ENCODE measurements around the gene LRCOL1. TPM values are rescaled to one million over a fixed set of nuclear protein-coding genes. Genes with fewer than 3 reads are reported as not detected.

Gene LRCOL1
- total RNA-seq = not detected

DNA sequence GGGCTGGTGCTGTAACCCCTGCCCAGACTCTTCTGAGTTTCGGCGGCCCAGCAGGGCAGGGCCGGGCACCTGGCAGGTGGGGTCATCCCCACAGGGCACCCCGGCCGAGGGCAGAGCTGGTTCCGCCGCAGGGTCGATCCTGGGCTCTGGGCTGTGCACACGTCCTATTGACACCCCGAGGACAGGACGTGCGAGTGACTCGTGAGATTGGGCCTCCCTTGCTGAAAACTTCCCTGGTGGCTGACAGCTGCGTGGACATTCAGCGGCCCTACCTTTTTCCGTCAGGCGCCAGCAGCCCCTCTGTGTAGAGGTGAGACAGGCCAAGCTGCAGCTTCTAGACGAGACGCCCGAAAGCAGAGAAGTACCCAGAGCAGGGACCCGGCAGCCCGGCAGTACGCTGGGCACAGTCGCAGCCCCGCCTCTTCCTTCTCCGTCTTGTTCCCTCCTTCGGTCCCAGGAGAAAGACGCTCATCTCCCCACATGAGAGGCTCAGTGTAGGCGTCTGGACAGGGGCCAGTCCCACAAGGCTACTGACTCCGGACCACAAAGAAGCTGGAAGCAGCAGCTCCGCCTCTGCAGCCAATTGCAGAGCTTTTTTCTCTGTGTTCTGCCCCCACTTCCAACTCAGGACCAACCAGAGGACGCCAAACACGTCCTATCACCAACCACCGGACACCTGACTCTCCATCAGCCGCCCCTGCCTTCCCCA lies at the start of gene LRCOL1:
TSS of gene LRCOL1 (minus strand) at position 532 of the 709 bp plus-strand sequence. CDS start 4,331 bp downstream, outside the sequence.
- no peak for FAIRE-seq
- DNase-seq (ENCODE audit: low spot score in 2 of 2) = no peak

DNA sequence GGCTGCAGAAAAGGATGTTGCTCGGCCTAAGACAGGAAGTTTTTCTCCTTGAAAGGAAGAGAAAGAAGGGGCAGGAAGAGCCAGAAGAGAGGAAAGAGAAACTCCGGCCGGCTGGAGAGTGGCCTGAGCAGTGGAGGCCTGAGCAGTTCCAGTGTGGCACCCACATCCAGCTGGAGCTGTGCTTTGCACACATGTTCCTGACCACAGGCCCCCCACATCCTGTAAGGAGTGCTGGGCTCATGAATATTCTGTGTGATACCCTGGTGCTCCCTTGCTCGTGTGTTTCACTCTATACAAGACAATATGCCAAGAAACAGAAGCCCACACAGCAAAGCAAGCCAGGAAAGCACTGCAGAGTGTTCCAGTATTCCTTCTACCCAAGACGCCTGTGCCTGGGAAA lies 49.7 kb upstream of the LRCOL1 start:
- DNase-seq (ENCODE audit: low spot score in 2 of 2) (no peak), FAIRE-seq (no peak)

DNA sequence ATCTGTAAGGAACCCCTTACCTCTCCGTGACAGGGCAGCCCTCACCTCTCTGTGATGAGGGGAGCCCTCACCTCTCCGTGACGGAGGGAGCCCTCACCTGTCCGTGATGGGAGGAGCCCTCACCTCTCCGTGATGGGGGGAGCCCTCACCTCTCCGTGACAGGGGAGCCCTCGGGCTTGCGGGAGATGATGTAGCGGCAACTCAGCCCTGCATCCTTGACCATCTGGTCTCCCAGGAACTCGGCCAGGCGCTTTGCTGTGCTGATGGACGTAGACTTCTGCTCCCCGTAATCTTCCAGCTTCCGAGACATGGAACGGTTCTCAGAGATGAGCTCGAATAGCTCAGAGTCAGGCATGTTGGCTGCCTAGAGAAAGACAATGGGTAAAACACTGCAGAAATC lies 48.8 kb upstream of the LRCOL1 start:
- DNase-seq (ENCODE audit: low spot score in 2 of 2) (no peak), FAIRE-seq (no peak)

DNA sequence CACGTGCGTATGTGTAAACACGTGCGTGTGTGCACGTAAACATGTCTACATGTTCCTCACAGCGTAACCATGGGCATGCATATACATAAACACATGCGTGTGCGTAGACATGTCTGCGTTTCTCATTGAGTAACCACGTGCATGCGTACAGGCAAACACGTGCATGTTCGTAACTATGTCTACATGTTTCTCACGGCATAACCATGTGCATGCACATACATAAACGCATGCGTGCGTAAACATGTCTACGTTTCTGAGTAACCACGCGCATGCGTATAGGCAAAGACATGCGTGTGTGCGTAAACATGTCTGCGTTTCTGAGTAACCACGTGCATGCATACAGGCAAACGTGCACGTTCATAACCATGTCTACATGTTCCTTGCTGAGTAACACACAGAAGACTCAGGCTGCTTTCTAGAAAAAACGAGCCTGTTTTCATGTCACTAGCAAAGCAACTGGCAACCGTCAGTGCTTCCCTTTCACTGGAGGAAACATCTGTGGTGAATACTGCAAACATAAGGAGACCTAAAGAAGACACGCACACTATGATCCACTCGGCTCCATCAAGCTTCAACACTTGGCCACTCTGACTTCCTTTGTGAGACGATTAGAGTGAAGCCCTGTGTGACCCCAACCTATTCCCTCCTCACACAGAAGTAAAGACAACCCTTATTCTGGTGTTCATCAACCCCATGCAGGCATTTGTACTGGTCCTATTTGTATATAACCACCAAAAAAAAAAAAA lies 47.9 kb upstream of the LRCOL1 start:
- DNase-seq (ENCODE audit: low spot score in 2 of 2) (no peak), FAIRE-seq (no peak)

DNA sequence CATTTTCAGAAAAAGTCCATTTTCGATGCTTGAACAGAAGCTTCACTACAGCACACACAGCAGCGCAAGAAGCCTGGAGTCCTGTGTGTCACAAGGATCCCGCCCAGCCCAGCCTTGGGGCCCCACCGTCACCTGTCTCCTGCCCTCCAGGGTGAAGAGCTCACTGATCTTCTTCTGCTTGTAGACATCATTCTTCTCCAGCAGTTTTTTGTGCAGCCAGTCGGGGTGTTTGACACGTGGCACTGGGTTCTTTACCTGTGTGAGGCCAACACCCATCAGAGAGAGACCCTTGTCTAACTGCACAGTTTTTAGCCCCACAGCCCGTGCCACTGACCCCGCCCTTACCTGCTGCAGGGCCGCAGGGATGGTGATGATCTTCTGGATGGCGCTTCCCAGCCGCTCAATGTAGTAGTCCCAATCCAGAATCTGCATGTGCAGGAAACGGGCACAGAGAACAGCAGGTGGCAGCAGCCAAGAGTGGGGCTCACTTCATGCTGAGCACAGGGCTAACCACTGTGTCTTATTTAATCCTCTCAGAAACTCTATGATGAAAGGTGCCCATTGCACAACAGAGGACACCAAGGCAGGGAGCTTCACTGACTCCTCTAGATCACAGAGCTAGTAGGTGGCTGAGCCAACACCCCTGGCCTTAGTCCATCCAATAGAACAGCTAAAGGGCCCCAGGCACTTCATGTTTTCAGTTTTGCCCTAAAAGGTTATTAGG lies 46.8 kb upstream of the LRCOL1 start:
- no peak for DNase-seq (ENCODE audit: low spot score in 2 of 2)
- FAIRE-seq = no peak

DNA sequence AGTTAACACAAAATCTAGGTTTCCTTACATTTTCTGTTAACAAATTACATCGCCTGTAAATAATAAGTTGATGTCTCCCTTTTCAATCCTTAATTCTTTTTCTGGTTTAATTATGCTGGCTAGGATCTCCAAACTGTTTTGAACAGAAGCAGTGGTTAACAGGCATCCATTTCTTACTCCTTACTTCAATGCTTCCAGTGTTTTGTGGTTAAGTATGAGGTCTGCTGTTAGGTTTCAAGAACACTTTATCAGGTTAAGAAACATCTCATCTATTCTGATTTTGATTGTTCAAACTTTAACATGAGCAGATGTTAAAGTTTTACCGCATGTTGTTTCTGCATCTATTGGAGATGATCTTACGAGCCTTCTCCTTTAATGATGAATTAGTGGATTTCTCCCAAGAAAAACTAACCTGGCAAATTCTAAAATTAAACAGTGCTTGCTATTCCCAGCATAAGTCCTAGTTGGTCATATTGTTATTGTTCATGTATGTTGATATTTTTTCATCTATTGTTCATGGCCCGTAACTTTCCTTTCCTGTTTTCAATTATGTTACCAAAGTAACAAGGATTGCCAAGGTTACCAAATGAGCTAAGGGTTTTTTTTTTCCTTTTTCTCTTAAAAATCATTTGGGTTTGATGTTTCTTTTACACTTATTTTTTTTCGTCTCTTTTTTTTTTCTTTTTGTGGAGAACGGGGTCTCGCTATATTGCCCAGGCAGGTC lies 43.3 kb upstream of the LRCOL1 start:
- no peak for FAIRE-seq
- DNase-seq (ENCODE audit: low spot score in 2 of 2) = no peak

DNA sequence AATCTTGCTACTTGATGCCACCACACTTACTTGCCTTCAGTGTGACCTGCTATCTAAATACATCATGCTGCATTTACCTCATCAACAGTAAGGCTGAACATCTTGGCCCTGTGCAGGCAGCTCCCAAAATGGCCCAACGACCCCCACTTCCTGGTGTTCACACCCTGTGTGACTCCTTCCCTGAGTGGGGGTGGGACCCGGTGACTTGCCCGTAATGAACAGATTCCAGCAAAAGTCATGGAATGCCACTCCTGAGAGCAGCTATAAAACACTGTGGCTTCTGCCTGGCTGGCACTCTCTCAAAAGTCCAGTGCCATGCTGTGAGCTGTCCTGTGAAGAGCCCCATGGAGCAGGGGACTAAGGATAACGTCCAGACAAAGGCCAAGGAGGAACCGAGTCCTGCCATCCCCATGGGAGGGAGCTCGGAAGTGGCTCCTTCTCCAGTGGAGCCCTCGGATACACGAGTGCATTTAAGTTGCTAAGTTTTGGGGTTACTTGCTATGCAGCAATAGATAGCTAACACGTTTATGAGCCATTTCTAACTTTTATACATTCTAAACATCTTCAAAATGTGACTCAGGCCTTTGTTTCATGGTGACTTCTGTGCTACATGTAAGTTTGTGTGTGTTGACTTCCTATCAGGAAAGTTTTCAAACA lies 41.2 kb upstream of the LRCOL1 start:
- FAIRE-seq = no peak
- no peak for DNase-seq (ENCODE audit: low spot score in 2 of 2)

DNA sequence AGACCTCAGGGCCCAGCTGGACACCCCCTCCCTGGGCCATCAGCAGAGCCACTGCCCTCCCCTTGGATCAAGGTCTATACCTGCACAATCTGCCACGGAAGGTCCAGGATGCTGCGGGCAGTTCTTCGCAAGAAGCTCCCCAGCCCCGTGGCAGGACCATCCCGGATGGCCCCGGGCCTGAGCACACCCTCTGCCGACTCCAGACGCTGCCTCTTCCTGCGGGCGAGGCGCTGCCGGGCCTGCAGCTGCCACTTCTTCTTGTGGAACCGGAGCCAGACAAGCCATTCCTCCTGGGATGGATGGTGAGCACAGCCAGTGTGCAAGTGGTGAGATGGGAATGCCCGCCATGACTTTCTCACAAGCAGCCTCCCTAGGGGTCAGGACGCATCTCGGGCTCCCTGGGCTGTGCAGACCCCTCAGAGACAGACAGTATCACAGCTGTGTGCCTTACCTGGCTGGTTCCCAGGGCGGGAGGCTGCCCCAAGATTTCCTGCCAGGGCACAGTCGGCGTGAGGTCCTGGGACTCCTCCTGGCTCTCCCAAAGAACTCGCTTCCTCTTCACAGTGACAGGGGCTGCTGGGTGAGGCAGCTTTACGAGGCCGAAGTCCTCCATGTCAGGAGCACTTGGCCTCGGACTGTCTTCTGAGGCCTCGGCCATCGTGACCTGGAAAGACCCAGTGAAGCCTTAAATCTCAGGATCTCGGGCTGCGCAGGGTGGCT lies 39.0 kb upstream of the LRCOL1 start:
- DNase-seq (ENCODE audit: low spot score in 2 of 2) (no peak), FAIRE-seq (no peak)

DNA sequence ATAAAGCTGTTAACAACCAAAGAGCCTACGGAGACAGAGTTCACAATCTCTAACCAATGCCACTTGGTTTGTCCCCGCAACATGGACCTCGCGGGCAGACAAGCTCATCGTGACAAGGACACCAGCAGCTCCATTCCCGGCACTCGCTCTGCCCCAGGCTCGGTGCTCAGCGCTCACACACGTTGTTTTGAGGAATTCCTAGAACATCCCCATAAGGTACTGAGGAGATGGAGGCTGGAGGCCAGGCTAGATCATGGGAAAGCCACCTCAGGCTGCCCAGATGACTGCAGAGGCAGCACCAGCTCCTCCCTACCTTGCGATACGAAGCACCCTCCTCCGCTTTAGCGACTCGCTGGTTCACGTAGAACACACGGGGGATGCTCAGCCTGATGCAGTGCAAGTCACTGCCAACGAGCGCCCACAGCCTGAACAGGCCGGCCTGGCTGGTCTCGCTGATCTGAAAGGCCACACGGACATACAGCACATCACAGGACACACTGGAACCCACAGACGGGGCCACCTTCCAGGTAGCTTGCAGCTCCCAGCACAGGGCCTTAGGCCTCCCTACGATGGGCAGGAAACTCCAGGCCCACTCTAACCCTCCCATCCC lies 38.3 kb upstream of the LRCOL1 start:
- no peak for DNase-seq (ENCODE audit: low spot score in 2 of 2)
- no peak for FAIRE-seq

DNA sequence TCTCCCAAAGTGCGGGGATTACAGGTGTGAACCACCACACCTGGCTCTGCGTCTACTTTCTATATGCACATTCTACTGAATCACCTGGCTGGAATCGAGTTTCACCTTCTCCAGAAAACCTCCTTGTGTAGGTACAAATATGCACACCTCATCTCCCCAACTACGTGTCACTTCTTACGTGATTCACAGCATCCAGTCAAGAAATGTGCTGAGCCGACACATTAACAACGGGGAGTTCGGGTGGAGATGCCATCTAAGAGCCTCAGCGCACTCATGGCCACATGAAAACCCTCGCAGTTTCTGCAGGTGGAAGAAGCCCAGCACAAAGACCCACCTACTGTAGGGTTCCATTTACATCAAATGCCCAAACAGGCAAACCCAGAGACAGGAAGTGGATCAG lies 37.5 kb upstream of the LRCOL1 start:
- FAIRE-seq (no peak), DNase-seq (ENCODE audit: low spot score in 2 of 2) (no peak)

DNA sequence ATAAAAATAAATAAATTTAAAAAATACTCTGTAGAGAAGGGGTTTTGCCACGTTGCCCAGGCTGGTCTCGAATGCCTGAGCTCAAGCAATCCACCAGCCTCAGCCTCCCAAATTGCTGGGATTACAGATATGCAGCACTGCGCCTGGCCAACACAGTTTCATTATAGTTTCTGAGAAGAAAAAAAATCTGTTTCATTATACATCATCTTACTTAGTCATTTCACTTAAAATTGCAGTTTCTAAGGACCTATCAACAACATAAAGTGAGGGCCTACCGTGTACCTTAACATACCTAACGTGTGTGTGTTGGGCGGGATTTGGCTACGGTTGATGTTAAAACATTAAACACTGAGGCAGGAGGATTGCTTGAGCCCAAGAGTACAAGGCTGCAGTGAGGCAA lies 36.5 kb upstream of the LRCOL1 start:
- DNase-seq (ENCODE audit: low spot score in 2 of 2) (no peak), FAIRE-seq (no peak)

DNA sequence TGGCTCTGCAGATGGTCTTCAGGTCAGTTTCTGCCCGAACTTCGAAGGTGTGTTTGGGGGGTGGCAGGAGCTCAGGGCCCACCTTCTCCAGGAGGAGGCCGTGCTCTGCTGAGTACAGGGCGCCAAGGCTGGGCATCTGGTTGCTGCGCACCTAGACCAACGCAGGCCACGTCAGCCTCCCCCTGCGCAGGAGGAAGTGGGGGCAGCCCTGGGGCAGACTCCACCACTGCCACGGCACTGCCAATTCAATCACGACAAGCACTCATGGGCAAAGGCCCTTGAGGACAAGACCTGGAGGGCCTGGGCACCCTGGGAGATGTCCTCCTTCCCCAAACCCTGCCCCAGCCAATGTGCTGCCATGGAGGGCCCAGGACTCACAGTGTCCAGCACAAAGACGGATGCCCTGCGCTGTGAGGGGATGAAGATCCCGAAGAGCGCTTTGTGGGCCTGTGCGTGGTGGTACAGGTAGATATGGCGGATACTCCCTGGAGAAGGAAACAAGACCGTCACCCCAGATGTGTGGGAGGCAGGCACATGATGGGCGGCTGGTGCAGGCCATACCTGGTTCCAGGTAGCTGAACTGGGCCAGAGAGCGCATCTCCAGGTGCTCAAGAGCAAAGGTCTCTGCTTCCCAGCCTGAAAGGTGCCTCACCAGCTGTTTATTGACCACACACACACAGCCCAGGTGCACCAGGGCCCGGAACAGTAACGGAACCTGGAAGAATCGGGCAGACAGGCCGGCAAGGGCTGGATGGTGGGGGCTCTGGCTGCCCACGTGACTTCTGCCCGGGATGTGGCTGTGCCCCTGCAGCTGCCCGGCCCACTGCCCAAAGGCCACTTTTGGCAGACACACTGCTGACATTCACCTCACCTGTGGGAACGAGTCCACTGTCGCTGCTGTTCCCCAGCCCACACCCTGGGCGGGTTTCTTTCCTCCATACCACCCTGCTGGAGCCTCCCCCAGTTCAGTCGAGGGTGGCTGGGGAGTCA lies 32.8 kb upstream of the LRCOL1 start:
- FAIRE-seq (no peak), DNase-seq (ENCODE audit: low spot score in 2 of 2) (no peak)

DNA sequence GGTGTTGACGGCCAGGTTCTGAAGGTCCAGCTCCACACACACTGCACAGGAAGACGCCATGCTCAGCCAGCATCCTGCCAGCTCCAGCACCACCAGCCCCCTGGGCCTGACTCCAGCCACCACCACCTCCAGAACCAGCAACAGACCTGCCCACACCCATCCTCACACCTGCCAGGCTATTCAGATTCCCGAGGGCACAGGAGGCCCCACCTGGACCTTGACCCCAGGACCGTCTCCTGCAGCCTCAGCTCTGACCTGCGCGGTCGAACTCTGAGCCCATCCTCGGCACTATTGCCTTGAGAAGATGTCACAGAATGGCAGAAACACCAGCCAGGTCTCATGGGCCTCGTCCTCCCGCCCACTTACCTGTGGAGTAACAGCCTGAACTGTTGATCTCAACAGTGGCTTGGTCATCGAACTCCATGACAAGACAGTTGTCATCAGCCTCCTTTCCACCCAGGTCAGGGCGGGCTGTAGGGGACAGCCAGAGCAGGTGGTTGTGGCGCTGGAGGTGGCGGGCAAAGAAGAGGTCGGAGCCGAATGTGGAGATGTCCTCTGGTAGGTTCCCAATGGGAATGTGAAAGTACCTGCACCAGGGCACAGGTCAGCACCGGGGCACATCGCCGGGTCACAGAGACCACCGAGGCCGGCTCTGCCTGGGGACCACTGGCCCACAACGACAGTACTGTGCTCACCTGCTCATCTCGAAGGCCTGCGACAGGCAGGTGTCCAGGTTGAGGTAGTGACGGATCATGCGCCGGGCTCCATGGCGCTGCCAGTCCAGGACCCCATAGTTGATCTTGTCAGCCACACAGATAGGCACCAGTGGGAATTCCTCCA lies 31.6 kb upstream of the LRCOL1 start:
- FAIRE-seq = no peak
- no peak for DNase-seq (ENCODE audit: low spot score in 2 of 2)

DNA sequence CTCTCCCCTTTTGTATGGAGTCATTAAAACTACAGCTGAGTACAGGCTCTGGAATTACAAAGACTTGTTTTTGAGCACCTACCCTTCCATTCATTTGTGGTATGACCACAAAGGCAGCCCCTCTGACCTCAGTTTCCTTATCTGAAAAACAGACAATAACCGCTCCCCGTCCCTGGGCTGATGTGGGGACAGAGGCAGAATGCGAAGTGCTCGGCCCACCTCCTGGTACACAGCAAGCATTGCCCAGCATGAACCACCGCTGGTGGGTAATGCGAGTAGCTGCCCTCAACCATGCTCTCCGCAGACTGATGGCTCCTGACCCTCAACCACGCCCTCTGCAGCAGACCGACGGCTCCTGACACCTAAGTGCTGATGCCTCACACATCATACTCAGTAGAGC lies 30.6 kb upstream of the LRCOL1 start:
- FAIRE-seq (no peak), DNase-seq (ENCODE audit: low spot score in 2 of 2) (no peak)

DNA sequence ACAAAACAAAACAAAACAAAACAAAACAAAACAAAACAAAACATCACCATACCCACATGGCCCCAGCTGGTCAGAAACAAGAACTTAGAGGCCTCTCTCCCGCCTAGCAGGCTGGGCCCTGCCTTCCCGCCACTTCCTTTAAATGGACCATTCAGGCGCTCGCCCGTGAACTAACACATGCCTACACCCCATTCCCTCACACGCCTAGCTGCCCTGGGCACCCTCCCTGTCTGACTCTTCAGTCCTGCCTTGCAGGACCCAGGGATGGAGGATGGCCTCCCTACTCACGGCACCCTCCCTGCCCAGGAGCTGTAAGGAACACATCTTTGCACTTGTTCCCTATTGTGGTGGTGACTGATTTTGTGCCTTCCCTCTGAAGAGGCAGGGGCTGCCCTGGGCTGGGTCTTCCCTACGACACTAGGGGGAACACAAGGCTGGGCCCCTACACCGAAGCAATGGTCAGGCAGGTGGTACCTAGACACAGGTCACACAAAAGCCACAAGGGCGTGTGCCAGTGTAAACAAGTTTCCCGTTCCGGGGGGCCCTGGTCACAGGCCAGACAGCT lies 29.7 kb upstream of the LRCOL1 start:
- no peak for DNase-seq (ENCODE audit: low spot score in 2 of 2)
- FAIRE-seq = no peak

DNA sequence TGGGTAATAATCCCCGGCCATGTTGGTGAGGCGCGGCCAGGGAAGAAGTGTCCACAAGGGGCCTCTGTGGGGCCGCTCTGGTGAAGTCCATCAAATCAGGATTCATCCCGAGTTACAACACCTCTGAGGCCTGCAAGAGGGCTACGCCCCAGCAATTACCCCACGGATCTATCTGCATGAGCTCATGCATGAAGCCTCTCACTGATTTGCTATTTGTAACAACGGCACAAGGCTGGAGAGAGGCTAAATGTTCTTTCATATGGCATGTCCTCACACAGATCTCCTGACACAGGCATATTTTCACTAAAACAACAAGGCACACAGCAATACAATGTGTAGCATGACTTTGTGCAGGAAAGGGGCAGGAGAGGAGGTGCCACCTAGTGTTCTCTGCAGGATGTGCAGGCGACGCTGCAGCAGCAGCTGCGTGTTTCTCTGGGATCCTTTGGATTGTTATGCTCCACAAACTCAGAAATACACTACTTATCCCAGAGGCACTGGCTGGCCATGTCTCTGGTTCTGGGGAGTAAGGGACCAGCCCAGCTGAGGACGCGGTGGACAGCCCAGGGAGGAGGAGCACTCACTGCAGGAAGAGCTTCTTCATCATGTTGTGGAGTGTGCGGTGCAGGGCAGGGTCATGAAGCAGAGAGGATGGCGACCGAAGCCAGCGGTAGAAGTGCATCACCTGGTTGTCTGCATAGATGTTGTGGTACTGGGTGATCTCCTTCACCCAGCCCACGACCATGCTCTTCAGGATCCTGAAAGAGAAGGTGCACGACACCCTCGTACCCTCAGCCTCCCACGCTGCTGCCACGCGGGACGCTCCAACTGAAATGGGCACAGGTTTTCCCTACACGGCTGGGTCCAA lies 28.4 kb upstream of the LRCOL1 start:
- FAIRE-seq (no peak), DNase-seq (ENCODE audit: low spot score in 2 of 2) (peak in 1 of 2 donors; percentile 74)
